GM19238 (cell line): ENCODE data around the gene MTA1.

Source experiments
- DNase-seq: peaks from one replicate; pipeline ENCODE4 v3.0.0; 2011; ENCODE audit warnings: low spot score; ENCODE audit not compliant: insufficient read length

Gene MTA1

GRCh38 chr14:105460616-105461015 is 41.0 kb downstream of the MTA1 start:
- DNase-seq = no peak

- DNase-seq = no peak
Observed at GRCh38 chr14:105461903-105462302, 42.3 kb downstream of the MTA1 start.

- no peak for DNase-seq
Observed at GRCh38 chr14:105464501-105464900, 44.9 kb downstream of the MTA1 start.

GRCh38 chr14:105465209-105466031 is 45.8 kb downstream of the MTA1 start:
- DNase-seq = no peak

- no peak for DNase-seq
Observed at GRCh38 chr14:105466531-105467248, 47.1 kb downstream of the MTA1 start.

GRCh38 chr14:105467249-105467941 is 47.8 kb downstream of the MTA1 start:
- no peak for DNase-seq

GRCh38 chr14:105467942-105468471 is 48.4 kb downstream of the MTA1 start:
- DNase-seq = no peak

- no peak for DNase-seq
Observed at GRCh38 chr14:105468621-105469241, 49.1 kb downstream of the MTA1 start.

GRCh38 chr14:105469456-105470349 is 50.1 kb downstream of the MTA1 start:
- no peak for DNase-seq

GRCh38 chr14:105470350-105471296 is 51.0 kb downstream of the MTA1 start:
- DNase-seq = no peak

GRCh38 chr14:105471297-105471821 is 51.7 kb downstream of the MTA1 start:
- no peak for DNase-seq

- no peak for DNase-seq
Observed at GRCh38 chr14:105471823-105472485, 52.3 kb downstream of the MTA1 start.

GRCh38 chr14:105472486-105472991 is 52.9 kb downstream of the MTA1 start:
- no peak for DNase-seq

GRCh38 chr14:105473033-105473676 is 53.5 kb downstream of the MTA1 start:
- no peak for DNase-seq

- peak; percentile 62 for DNase-seq
Observed at GRCh38 chr14:105473677-105474482, 54.3 kb downstream of the MTA1 start.

GRCh38 chr14:105474483-105475268 is 55.0 kb downstream of the MTA1 start, which contains the start of gene CRIP2:
CRIP2 (plus strand) TSS chr14:105474821; CDS start chr14:105474863, 42 bp downstream.
- DNase-seq = peak; percentile 72
